GM12878 (cell line): ENCODE data around the gene RABL6. TPM values are rescaled to one million over a fixed set of nuclear protein-coding genes. Genes with fewer than 3 reads are reported as not detected.

Experiments
- ATAC-seq: fragments of 200-7000 bp; cut with Tn5 transposase; 3 replicates; pipeline ENCODE4 v1.9.1; 2020; ENCODE audit warnings: mild to moderate bottlenecking, moderate library complexity
- BruUV-seq: library from RNA; stranded (reverse); fragments of 400-500 nt; replicated peaks from 2 replicates; lab custom pipeline; 2021; lab: Mats Ljungman, UMichigan
- CTCF ChIA-PET: fragments of 300-600 bp; sonication (Branson Sonifier 250); formaldehyde crosslinking; extraction: SDS; loops from one replicate; lab custom pipeline; 2021; ENCODE audit warnings: inconsistent platforms; lab: Yijun Ruan, JAX
- POLR2A ChIA-PET: fragments of 350-600 bp; formaldehyde crosslinking; extraction: SDS; loops from one replicate; lab custom pipeline; 2021; ENCODE audit warnings: inconsistent platforms; lab: Charles Lee
- RAD21 ChIA-PET: fragments of 300-600 bp; sonication (Branson Sonifier 250); formaldehyde crosslinking; loops from one replicate; lab custom pipeline; 2023; ENCODE audit warnings: antibody characterized with exemption; ENCODE audit not compliant: unreplicated experiment; lab: Charles Lee
- SMC1A ChIA-PET: fragments of 300-600 bp; sonication (Branson Sonifier 250); formaldehyde crosslinking; loops from one replicate; lab custom pipeline; 2023; ENCODE audit not compliant: unreplicated experiment, uncharacterized antibody; lab: Charles Lee
- DNase-seq: peaks from one replicate; pipeline ENCODE4 v3.0.0-alpha.2; 2011; ENCODE audit warnings: low read depth, low spot score
- FAIRE-seq: peaks from 3 replicates; lab custom pipeline; 2011; peaks lifted over from hg19 to GRCh38; lab: Jason Lieb, UNC
- H2AFZ ChIP-seq: 2 replicates; pipeline ENCODE4 v1.6.0; 2011; ENCODE audit warnings: low read depth, low read length, control low read depth; ENCODE audit not compliant: control insufficient read depth
- H3K27ac ChIP-seq: 2 replicates; pipeline ENCODE4 v1.5.1; 2011; ENCODE audit warnings: control low read depth; ENCODE audit not compliant: control insufficient read depth, insufficient read depth
- H3K27me3 ChIP-seq, 2 experiments: replicated peaks in 1 of 2; 2 replicates each; pipeline versions ENCODE4 v1.6.0 to v1.6.1; 2011; ENCODE audit warnings: low read length in 1 of 2; ENCODE audit not compliant: control insufficient read depth in 2 of 2, insufficient read depth in 2 of 2
- H3K36me3 ChIP-seq, 2 experiments: 2 replicates each; pipeline ENCODE4 v1.5.1; 2011; ENCODE audit warnings: low read length in 1 of 2; ENCODE audit not compliant: control insufficient read depth in 2 of 2, insufficient read depth in 2 of 2
- H3K4me1 ChIP-seq: 2 replicates; pipeline ENCODE4 v1.6.1; 2011; ENCODE audit warnings: mild to moderate bottlenecking, low read length, moderate library complexity, mixed read lengths; ENCODE audit not compliant: control insufficient read depth, insufficient read depth
- H3K4me2 ChIP-seq: 2 replicates; pipeline ENCODE4 v1.6.0; 2011; ENCODE audit warnings: control low read depth; ENCODE audit not compliant: control insufficient read depth, insufficient read depth
- H3K4me3 ChIP-seq: fragments of 200-600 bp; sonication (generic); 2 replicates; pipeline ENCODE4 v1.5.1; 2016
- H3K79me2 ChIP-seq: 2 replicates; pipeline ENCODE4 v1.6.0; 2011; ENCODE audit warnings: low read length; ENCODE audit not compliant: control insufficient read depth, insufficient read depth
- H3K9ac ChIP-seq: 2 replicates; pipeline ENCODE4 v1.8.0; 2011; ENCODE audit warnings: low read length, control low read depth, mixed read lengths; ENCODE audit not compliant: control insufficient read depth, insufficient read depth
- H3K9me3 ChIP-seq: replicated peaks from 3 replicates; pipeline ENCODE4 v1.5.1; 2011; ENCODE audit warnings: mild to moderate bottlenecking, low read length; ENCODE audit not compliant: control insufficient read depth, insufficient read depth
- H4K20me1 ChIP-seq: 2 replicates; pipeline ENCODE4 v1.6.0; 2011; ENCODE audit not compliant: control insufficient read depth, insufficient read depth
- CREB1 ChIP-seq: IDR thresholded peaks from 2 replicates; pipeline ENCODE4 v1.6.1; 2012; ENCODE audit warnings: low read depth, mild to moderate bottlenecking, inconsistent platforms
- CREM ChIP-seq: IDR thresholded peaks from 2 replicates; pipeline ENCODE4 v1.6.1; 2014; ENCODE audit warnings: antibody characterized with exemption, low read depth
- ETV6 ChIP-seq, 2 experiments: fragments of 450-650 bp in 1 of 2; IDR thresholded peaks in 1 of 2; conservative IDR thresholded peaks in 1 of 2; 2 replicates each; pipeline ENCODE4 v1.6.1; 2014; ENCODE audit warnings: antibody characterized with exemption in 1 of 2, borderline replicate concordance in 1 of 2, low read depth in 1 of 2, mild to moderate bottlenecking in 1 of 2, moderate library complexity in 1 of 2
- EZH2 ChIP-seq: IDR thresholded peaks from 2 replicates; pipeline ENCODE4 v1.6.1; 2012; ENCODE audit warnings: low read depth, mild to moderate bottlenecking, control low read depth, inconsistent platforms, low read length, borderline replicate concordance; ENCODE audit not compliant: control insufficient read depth
- GATAD2B ChIP-seq: fragments of 450-650 bp; conservative IDR thresholded peaks from 2 replicates; pipeline ENCODE4 v1.6.1; 2017; ENCODE audit warnings: low read depth, mild to moderate bottlenecking, moderate library complexity
- NRF1 ChIP-seq: conservative IDR thresholded peaks from 2 replicates; pipeline ENCODE4 v1.6.1; 2011; ENCODE audit warnings: mild to moderate bottlenecking, low read depth, low read length, improper control_type of control experiment
- PML ChIP-seq: IDR thresholded peaks from 2 replicates; pipeline ENCODE4 v1.6.1; 2012; ENCODE audit warnings: low read length, inconsistent platforms
- RB1 ChIP-seq: fragments of 450-650 bp; formaldehyde crosslinking; IDR thresholded peaks from 2 replicates; pipeline ENCODE4 v1.6.1; 2017; ENCODE audit warnings: mild to moderate bottlenecking, borderline replicate concordance
- RCOR1 ChIP-seq: conservative IDR thresholded peaks from 2 replicates; pipeline ENCODE4 v1.6.1; 2012; ENCODE audit warnings: low read depth, low read length, improper control_type of control experiment
- RELB ChIP-seq: fragments of 450-650 bp; IDR thresholded peaks from 2 replicates; pipeline ENCODE4 v1.6.1; 2017; ENCODE audit warnings: low read depth, mild to moderate bottlenecking, moderate library complexity
- RUNX3 ChIP-seq: IDR thresholded peaks from 2 replicates; pipeline ENCODE4 v1.6.1; 2012; ENCODE audit warnings: low read length, inconsistent platforms
- SMAD5 ChIP-seq: IDR thresholded peaks from 2 replicates; pipeline ENCODE4 v1.6.1; 2016; ENCODE audit warnings: antibody characterized with exemption, low read depth
- SUZ12 ChIP-seq: fragments of 200-600 bp; sonication (generic); IDR thresholded peaks from one replicate; pipeline ENCODE4 v1.6.1; 2018; ENCODE audit warnings: antibody characterized with exemption, mild to moderate bottlenecking; ENCODE audit not compliant: unreplicated experiment
- TCF12 ChIP-seq: IDR thresholded peaks from 2 replicates; pipeline ENCODE4 v1.6.1; 2011; ENCODE audit warnings: low read depth, mild to moderate bottlenecking, low read length
- TCF7 ChIP-seq: IDR thresholded peaks from 2 replicates; pipeline ENCODE4 v1.6.1; 2014; ENCODE audit warnings: antibody characterized with exemption, borderline replicate concordance
- ZBED1 ChIP-seq: IDR thresholded peaks from 2 replicates; pipeline ENCODE4 v1.6.1; 2016; ENCODE audit warnings: borderline replicate concordance
- ZSCAN29 ChIP-seq: fragments of 450-650 bp; IDR thresholded peaks from 2 replicates; pipeline ENCODE4 v1.6.1; 2017; ENCODE audit warnings: mild to moderate bottlenecking, moderate library complexity
- WGBS: methylation state at CpG from one replicate; pipeline ENCODE4 v1.1.6; 2016; ENCODE audit warnings: low lambda C conversion rate; ENCODE audit not compliant: insufficient replicate concordance, insufficient coverage; ENCODE audit errors: missing lambda C conversion rate; 5-methylcytosine and 5-hydroxymethylcytosine counted together
- in situ Hi-C: fragments of 300-500 bp; cut with MboI; formaldehyde crosslinking; loops from 9 replicates; pipeline ENCODE4 v1.14.3; 2018; ENCODE audit warnings: mixed read lengths
- intact Hi-C: fragments of 100-400 bp; cut with micrococcal nuclease; formaldehyde crosslinking; loops from one replicate; pipeline ENCODE4 v1.14.2; 2022; ENCODE audit not compliant: unreplicated experiment
- polyA plus RNA-seq, 11 experiments: library from polyadenylated mRNA; depleted of rRNA in 4 of 11; unstranded in 6 of 11; stranded (reverse) in 5 of 11; fragments of >200 nt; fragmentation: Nextera tagmentation in 4 of 11; fragmentation: Illumina TruSeq in 1 of 11; extraction: Ambion mirVana in 4 of 11; extraction: Trizol in 1 of 11; gene quantifications; 1 replicate in 1 of 11; 2 replicates in 10 of 11; pipeline versions ENCODE4 v1.2.1 to v1.2.3, GENCODE V29; 2011 to 2016; ENCODE audit warnings: inconsistent platforms in 2 of 11, missing spikeins in 2 of 11, low read depth in 1 of 11
- total RNA-seq, 4 experiments: library from RNA; depleted of rRNA in 3 of 4; stranded (reverse); fragments of >200 nt in 3 of 4; fragmentation: Illumina TruSeq in 1 of 4; extraction: Trizol in 1 of 4; gene quantifications; 2 replicates each; pipeline versions ENCODE4 v1.2.1 to v1.2.3, GENCODE V29; 2013 to 2021

Gene RABL6
- total and polyA plus RNA-seq, 10 of the 15 experiments (the other 5 are each of a cell fraction or from before 2014, with no cell fraction given), result 1.4 to 134 (median 42.7) TPM

DNA sequence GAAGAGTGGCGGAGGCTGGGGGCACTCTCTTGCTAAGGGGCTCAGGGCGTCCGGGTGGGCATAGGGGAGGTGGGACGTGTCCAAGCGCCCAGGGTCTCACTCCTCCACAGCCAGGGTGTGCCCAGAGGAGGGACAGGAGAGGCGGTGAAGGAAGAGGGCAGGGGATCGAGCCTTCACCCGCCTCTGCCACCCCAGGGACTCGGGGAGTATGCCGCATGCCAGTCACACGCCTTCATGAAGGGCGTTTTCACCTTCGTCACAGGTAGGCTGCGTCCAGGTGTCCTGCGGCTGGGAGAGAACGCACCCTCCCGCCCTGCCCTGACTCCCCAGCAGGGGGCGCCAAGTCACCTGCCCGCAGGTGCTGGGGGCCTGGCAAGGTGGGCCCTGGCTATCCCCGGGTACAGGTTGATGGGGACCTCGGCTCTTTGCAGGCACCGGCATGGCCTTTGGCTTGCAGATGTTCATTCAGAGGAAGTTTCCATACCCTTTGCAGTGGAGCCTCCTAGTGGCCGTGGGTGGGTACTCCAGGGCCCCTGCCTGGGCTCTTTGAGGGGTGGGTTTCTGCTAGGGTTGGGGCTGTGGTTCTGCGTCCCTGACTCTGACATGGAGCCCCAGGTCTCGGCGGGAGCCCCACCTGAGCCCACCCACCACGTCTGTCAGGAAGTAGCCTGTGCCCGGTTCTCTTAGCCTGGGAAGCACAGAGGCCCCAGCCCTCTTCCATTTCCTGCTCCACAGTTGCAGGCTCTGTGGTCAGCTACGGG, 16.1 kb upstream of the RABL6 start (continued):
- TF ChIP-seq RB1 (no peak; the same call in 1 of the 2 replicates), CREB1 (no peak), CREM (0 out of 2 replicates have a peak, but pooled peaks have one; percentile 19), ZBED1 (no peak), RUNX3 (peak; percentile 42), TCF12 (peak; percentile 34; the same call in 1 of the 2 replicates)
- TF ChIP-seq, all 136 proteins: peak for 22

DNA sequence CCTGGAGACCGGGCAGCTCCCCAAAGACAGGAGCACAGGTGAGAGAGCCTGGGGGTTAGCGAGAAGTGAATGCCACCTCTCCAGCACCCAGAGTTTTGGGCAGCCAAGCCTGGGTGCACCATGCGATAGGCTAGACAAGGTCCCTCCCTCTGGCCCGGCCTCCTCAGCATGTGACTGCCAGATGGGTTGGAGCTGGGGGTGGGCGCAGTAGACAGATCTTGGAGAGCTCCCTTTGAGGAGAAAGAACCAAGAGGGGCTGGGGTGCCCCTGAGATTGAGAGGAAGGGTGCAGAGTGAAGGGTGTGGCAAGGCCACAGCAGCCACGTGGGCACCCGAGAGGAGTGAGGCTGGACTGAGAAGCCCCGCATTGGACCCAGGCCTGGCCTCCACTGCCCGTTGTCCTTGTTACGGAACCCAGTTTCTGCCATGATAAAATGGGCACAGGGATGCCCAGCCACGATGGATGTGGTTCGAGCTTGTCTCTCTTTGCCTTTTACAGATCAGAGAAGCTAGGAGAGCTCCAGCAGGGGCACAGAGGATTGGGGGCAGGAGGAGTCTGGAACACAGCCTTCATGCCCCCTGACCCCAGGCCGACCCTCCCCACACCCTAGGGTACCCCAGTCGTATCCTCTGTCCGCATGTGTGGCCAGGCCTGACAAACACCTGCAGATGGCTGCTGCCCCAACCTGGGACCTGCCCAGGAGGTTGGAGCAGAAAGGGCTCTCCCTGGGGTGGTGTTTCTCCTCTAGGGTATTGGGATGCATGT, 15.2 kb upstream of the RABL6 start:
- no TSS peak for BruUV-seq
- peaks cover 10% of the 10 kb centered on the region for H3K4me1 ChIP-seq
- H3K27me3 ChIP-seq, result no peaks in the 10 kb centered on the region
- no peak for TF ChIP-seq SUZ12
- TF ChIP-seq ZBED1, result no peak
- no peak for TF ChIP-seq RELB
- no peak for TF ChIP-seq TCF12
- TF ChIP-seq ZSCAN29, result no peak
- no peak for TF ChIP-seq PML
- no peak for TF ChIP-seq EZH2
- no peak for TF ChIP-seq SMAD5
- TF ChIP-seq GATAD2B, result no peak
- no peak for TF ChIP-seq RCOR1
- no peak for TF ChIP-seq ETV6 (conservative IDR thresholded peaks at IDR 0.05 in 1 of 2, IDR thresholded peaks at IDR 0.05 in 1 of 2; ENCODE audit: borderline replicate concordance in 1 of 2, low read depth in 1 of 2)
- no peak for TF ChIP-seq TCF7
- no peak for TF ChIP-seq NRF1
- DNase-seq (no peak), ATAC-seq (no peak), FAIRE-seq (no peak)
- H3K36me3 ChIP-seq, result no peaks in the 10 kb centered on the region
- CTCF ChIA-PET, result interaction anchor here (0.8 to 3.3 kb wide), 17 partner anchors 8 to 305 kb away, joined by 3 to 27 read pairs (median 5); partner anchors contain the start of gene AJM1
- peak overlapping the region; percentile 77 for H3K4me3 ChIP-seq
- no peak overlapping the region for H2AFZ ChIP-seq
- H4K20me1 ChIP-seq, result peaks cover 2% of the 10 kb centered on the region; the same call in 1 of the 2 replicates
- intact Hi-C loops, result loop anchor here (10.0 kb wide), 1 partner anchor 152 kb away; the partner anchor contains the start of genes C8G and FBXW5
- in situ Hi-C loops, result no loop called here
- H3K27ac ChIP-seq, result peak overlapping the region; percentile 24; the same call in 1 of the 2 replicates
- POLR2A ChIA-PET, result interaction anchor here (0.5 to 1.0 kb wide), 5 partner anchors 8 to 630 kb away, joined by 3 to 5 read pairs (median 3); no protein-coding TSS in a partner anchor
- H3K79me2 ChIP-seq, result peaks cover 2% of the 10 kb centered on the region; the same call in 1 of the 2 replicates
- H3K4me2 ChIP-seq, result peak overlapping the region; percentile 65
- H3K9me3 ChIP-seq, result no peaks in the 10 kb centered on the region
- WGBS, result 67% methylated on average over 15 of the region's 15 CpGs
- SMC1A ChIA-PET, result interaction anchor here (0.7 to 1.0 kb wide), 2 partner anchors 50 to 243 kb away, joined by 3 read pairs; partner anchors contain the start of gene AJM1
- RAD21 ChIA-PET, result interaction anchor here (0.8 to 1.2 kb wide), 2 partner anchors 50 to 242 kb away, joined by 3 to 4 read pairs; no protein-coding TSS in a partner anchor
- peak overlapping the region; percentile 55; the same call in 1 of the 2 replicates for H3K9ac ChIP-seq
